GM12878 (cell line): ENCODE data around the gene UBE2O. TPM values are rescaled to one million over a fixed set of nuclear protein-coding genes. Genes with fewer than 3 reads are reported as not detected.

Experiments
- ATAC-seq: fragments of 200-7000 bp; cut with Tn5 transposase; 3 replicates; pipeline ENCODE4 v1.9.1; 2020; ENCODE audit warnings: mild to moderate bottlenecking, moderate library complexity
- BruUV-seq: library from RNA; stranded (reverse); fragments of 400-500 nt; replicated peaks from 2 replicates; lab custom pipeline; 2021; lab: Mats Ljungman, UMichigan
- CTCF ChIA-PET: fragments of 300-600 bp; sonication (Branson Sonifier 250); formaldehyde crosslinking; extraction: SDS; loops from one replicate; lab custom pipeline; 2021; ENCODE audit warnings: inconsistent platforms; lab: Yijun Ruan, JAX
- POLR2A ChIA-PET: fragments of 350-600 bp; formaldehyde crosslinking; extraction: SDS; loops from one replicate; lab custom pipeline; 2021; ENCODE audit warnings: inconsistent platforms; lab: Charles Lee
- RAD21 ChIA-PET: fragments of 300-600 bp; sonication (Branson Sonifier 250); formaldehyde crosslinking; loops from one replicate; lab custom pipeline; 2023; ENCODE audit warnings: antibody characterized with exemption; ENCODE audit not compliant: unreplicated experiment; lab: Charles Lee
- SMC1A ChIA-PET: fragments of 300-600 bp; sonication (Branson Sonifier 250); formaldehyde crosslinking; loops from one replicate; lab custom pipeline; 2023; ENCODE audit not compliant: unreplicated experiment, uncharacterized antibody; lab: Charles Lee
- DNase-seq: peaks from one replicate; pipeline ENCODE4 v3.0.0-alpha.2; 2011; ENCODE audit warnings: low read depth, low spot score
- FAIRE-seq: peaks from 3 replicates; lab custom pipeline; 2011; peaks lifted over from hg19 to GRCh38; lab: Jason Lieb, UNC
- H2AFZ ChIP-seq: 2 replicates; pipeline ENCODE4 v1.6.0; 2011; ENCODE audit warnings: low read depth, low read length, control low read depth; ENCODE audit not compliant: control insufficient read depth
- H3K27ac ChIP-seq: 2 replicates; pipeline ENCODE4 v1.5.1; 2011; ENCODE audit warnings: control low read depth; ENCODE audit not compliant: control insufficient read depth, insufficient read depth
- H3K27me3 ChIP-seq, 2 experiments: replicated peaks in 1 of 2; 2 replicates each; pipeline versions ENCODE4 v1.6.0 to v1.6.1; 2011; ENCODE audit warnings: low read length in 1 of 2; ENCODE audit not compliant: control insufficient read depth in 2 of 2, insufficient read depth in 2 of 2
- H3K36me3 ChIP-seq, 2 experiments: 2 replicates each; pipeline ENCODE4 v1.5.1; 2011; ENCODE audit warnings: low read length in 1 of 2; ENCODE audit not compliant: control insufficient read depth in 2 of 2, insufficient read depth in 2 of 2
- H3K4me1 ChIP-seq: 2 replicates; pipeline ENCODE4 v1.6.1; 2011; ENCODE audit warnings: mild to moderate bottlenecking, low read length, moderate library complexity, mixed read lengths; ENCODE audit not compliant: control insufficient read depth, insufficient read depth
- H3K4me2 ChIP-seq: 2 replicates; pipeline ENCODE4 v1.6.0; 2011; ENCODE audit warnings: control low read depth; ENCODE audit not compliant: control insufficient read depth, insufficient read depth
- H3K4me3 ChIP-seq: fragments of 200-600 bp; sonication (generic); 2 replicates; pipeline ENCODE4 v1.5.1; 2016
- H3K79me2 ChIP-seq: 2 replicates; pipeline ENCODE4 v1.6.0; 2011; ENCODE audit warnings: low read length; ENCODE audit not compliant: control insufficient read depth, insufficient read depth
- H3K9ac ChIP-seq: 2 replicates; pipeline ENCODE4 v1.8.0; 2011; ENCODE audit warnings: low read length, control low read depth, mixed read lengths; ENCODE audit not compliant: control insufficient read depth, insufficient read depth
- H3K9me3 ChIP-seq: replicated peaks from 3 replicates; pipeline ENCODE4 v1.5.1; 2011; ENCODE audit warnings: mild to moderate bottlenecking, low read length; ENCODE audit not compliant: control insufficient read depth, insufficient read depth
- H4K20me1 ChIP-seq: 2 replicates; pipeline ENCODE4 v1.6.0; 2011; ENCODE audit not compliant: control insufficient read depth, insufficient read depth
- BRCA1 ChIP-seq: IDR thresholded peaks from 2 replicates; pipeline ENCODE4 v1.6.1; 2011; ENCODE audit warnings: low read depth, low read length, improper control_type of control experiment
- GATAD2B ChIP-seq: fragments of 450-650 bp; conservative IDR thresholded peaks from 2 replicates; pipeline ENCODE4 v1.6.1; 2017; ENCODE audit warnings: low read depth, mild to moderate bottlenecking, moderate library complexity
- MEF2A ChIP-seq: IDR thresholded peaks from 2 replicates; pipeline ENCODE4 v1.6.1; 2011; ENCODE audit warnings: low read depth, mild to moderate bottlenecking, low read length, moderate library complexity; ENCODE audit not compliant: insufficient read depth
- MXI1 ChIP-seq: fragments of 150-350 bp; IDR thresholded peaks from 2 replicates; pipeline ENCODE4 v1.6.1; 2011; ENCODE audit warnings: low read depth, mild to moderate bottlenecking, inconsistent platforms, low read length, improper control_type of control experiment
- MYC ChIP-seq: IDR thresholded peaks from 2 replicates; pipeline ENCODE4 v1.6.1; 2011; ENCODE audit warnings: mild to moderate bottlenecking, low read length, moderate library complexity, inconsistent platforms; ENCODE audit not compliant: insufficient read depth, insufficient replicate concordance, insufficient read length, severe bottlenecking
- PAX8 ChIP-seq: fragments of 450-650 bp; IDR thresholded peaks from 2 replicates; pipeline ENCODE4 v1.6.1; 2017; ENCODE audit warnings: mild to moderate bottlenecking, moderate library complexity
- RBBP5 ChIP-seq: fragments of 200-600 bp; sonication (generic); conservative IDR thresholded peaks from 2 replicates; pipeline ENCODE4 v1.6.1; 2016
- SREBF1 ChIP-seq: IDR thresholded peaks from 2 replicates; pipeline ENCODE4 v1.6.1; 2012; ENCODE audit warnings: mild to moderate bottlenecking, low read length
- SUPT20H ChIP-seq: IDR thresholded peaks from 2 replicates; pipeline ENCODE4 v1.6.1; 2011; ENCODE audit warnings: low read depth, mild to moderate bottlenecking, low read length, moderate library complexity, borderline replicate concordance; ENCODE audit not compliant: control insufficient read depth
- TCF3 ChIP-seq: IDR thresholded peaks from 2 replicates; pipeline ENCODE4 v1.6.1; 2012; ENCODE audit warnings: low read depth, mild to moderate bottlenecking, low read length, borderline replicate concordance; ENCODE audit not compliant: insufficient read depth
- YY1 ChIP-seq: IDR thresholded peaks from 2 replicates; pipeline ENCODE4 v1.6.1; 2011; ENCODE audit warnings: low read depth, mild to moderate bottlenecking, low read length
- ZNF274 ChIP-seq: IDR thresholded peaks from one replicate; pipeline ENCODE4 v1.8.0; 2011; ENCODE audit not compliant: insufficient read length, insufficient read depth
- ZNF622 ChIP-seq: fragments of 450-650 bp; IDR thresholded peaks from 2 replicates; pipeline ENCODE4 v1.6.1; 2017; ENCODE audit warnings: mild to moderate bottlenecking, inconsistent platforms
- ZSCAN29 ChIP-seq: fragments of 450-650 bp; IDR thresholded peaks from 2 replicates; pipeline ENCODE4 v1.6.1; 2017; ENCODE audit warnings: mild to moderate bottlenecking, moderate library complexity
- WGBS: methylation state at CpG from one replicate; pipeline ENCODE4 v1.1.6; 2016; ENCODE audit warnings: low lambda C conversion rate; ENCODE audit not compliant: insufficient replicate concordance, insufficient coverage; ENCODE audit errors: missing lambda C conversion rate; 5-methylcytosine and 5-hydroxymethylcytosine counted together
- in situ Hi-C: fragments of 300-500 bp; cut with MboI; formaldehyde crosslinking; loops from 9 replicates; pipeline ENCODE4 v1.14.3; 2018; ENCODE audit warnings: mixed read lengths
- intact Hi-C: fragments of 100-400 bp; cut with micrococcal nuclease; formaldehyde crosslinking; loops from one replicate; pipeline ENCODE4 v1.14.2; 2022; ENCODE audit not compliant: unreplicated experiment
- polyA plus RNA-seq, 11 experiments: library from polyadenylated mRNA; depleted of rRNA in 4 of 11; unstranded in 6 of 11; stranded (reverse) in 5 of 11; fragments of >200 nt; fragmentation: Nextera tagmentation in 4 of 11; fragmentation: Illumina TruSeq in 1 of 11; extraction: Ambion mirVana in 4 of 11; extraction: Trizol in 1 of 11; gene quantifications; 1 replicate in 1 of 11; 2 replicates in 10 of 11; pipeline versions ENCODE4 v1.2.1 to v1.2.3, GENCODE V29; 2011 to 2016; ENCODE audit warnings: inconsistent platforms in 2 of 11, missing spikeins in 2 of 11, low read depth in 1 of 11
- total RNA-seq, 4 experiments: library from RNA; depleted of rRNA in 3 of 4; stranded (reverse); fragments of >200 nt in 3 of 4; fragmentation: Illumina TruSeq in 1 of 4; extraction: Trizol in 1 of 4; gene quantifications; 2 replicates each; pipeline versions ENCODE4 v1.2.1 to v1.2.3, GENCODE V29; 2013 to 2021
- TF ChIP-seq, protein P1 (sequence below): fragments of 450-650 bp; formaldehyde crosslinking; IDR thresholded peaks from 2 replicates; pipeline ENCODE4 v1.4.0; 2020; ENCODE audit warnings: mild to moderate bottlenecking, moderate library complexity
- TF ChIP-seq, protein P2 (sequence below): fragments of 450-650 bp; formaldehyde crosslinking; IDR thresholded peaks from 2 replicates; pipeline ENCODE4 v1.5.0; 2022; ENCODE audit warnings: mild to moderate bottlenecking, missing genetic modification characterization

Gene UBE2O
- total and polyA plus RNA-seq, 10 of the 15 experiments (the other 5 are each of a cell fraction or from before 2014, with no cell fraction given): 2.1 to 39.0 (median 14.1) TPM

DNA sequence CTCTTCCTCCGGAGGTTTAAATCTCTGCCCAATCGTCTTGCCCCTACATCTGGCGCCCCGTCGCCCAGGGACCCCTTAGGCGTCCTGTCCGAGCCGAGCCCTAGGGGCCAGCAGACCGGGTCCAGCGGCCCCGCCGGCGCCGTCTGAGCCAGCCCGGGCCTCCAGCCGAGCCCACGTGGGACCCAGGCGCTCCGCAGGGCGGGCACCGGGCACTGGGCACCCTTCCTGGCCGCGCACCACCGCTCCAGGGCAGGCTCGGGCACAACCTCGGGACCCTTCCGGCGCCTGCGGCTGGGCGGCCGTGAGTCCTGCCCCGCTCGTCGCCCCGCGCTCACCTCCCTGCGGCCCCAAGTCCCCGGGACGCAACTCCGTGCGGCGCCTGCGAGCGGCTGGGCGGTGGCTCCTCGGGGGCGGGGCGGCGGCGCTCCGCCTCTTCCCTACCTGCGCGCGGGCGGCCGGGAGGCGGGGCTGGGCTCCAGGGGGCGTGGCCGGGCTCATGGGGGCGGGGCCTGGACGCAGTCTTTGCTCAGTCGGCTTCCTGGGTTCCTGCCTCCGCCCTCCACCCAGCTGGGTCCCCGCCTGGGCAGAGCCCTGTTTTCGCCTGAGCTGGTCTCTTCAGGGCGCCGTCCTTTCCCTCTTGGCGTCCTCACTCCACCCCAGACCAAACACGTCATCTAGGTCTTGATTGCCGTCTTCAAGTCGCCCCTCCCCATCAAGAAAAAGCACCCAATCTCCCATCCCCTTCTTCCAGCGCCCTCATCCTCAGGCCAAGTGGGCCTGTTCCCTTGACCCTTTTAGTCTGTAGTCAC lies 48.3 kb upstream of the UBE2O start, which contains the start of gene RHBDF2:
Gene RHBDF2, minus strand, starts transcription at position 406 of the 809 bp plus-strand sequence. CDS start 19,899 bp downstream, outside the sequence.
- FAIRE-seq (peak; percentile 31), DNase-seq (peak; percentile 62), ATAC-seq (peak; percentile 83)
- intact Hi-C loops (loop anchor here (1.0 kb wide), 1 partner anchor 19 kb away; no protein-coding TSS in a partner anchor), in situ Hi-C loops (no loop called here)
- Histone ChIP-seq H3K4me3 (peak within 1 kb of the TSS; percentile 96), H3K4me1 (peaks cover 41% of the 10 kb centered on the region), H3K36me3 (no peaks in the 10 kb centered on the region; a peak in 1 of 4 replicates), H3K79me2 (peaks cover 48% of the 10 kb centered on the region), H3K9me3 (no peaks in the 10 kb centered on the region), H3K9ac (peak within 1 kb of the TSS; percentile 81), H2AFZ (peak within 1 kb of the TSS; percentile 85), H3K4me2 (peak within 1 kb of the TSS; percentile 96), H3K27ac (peak within 1 kb of the TSS; percentile 86), H3K27me3 (no peaks in the 10 kb centered on the region), H4K20me1 (no peaks in the 10 kb centered on the region)
- SMC1A ChIA-PET: interaction anchor here (0.7 to 8.7 kb wide), 9 partner anchors 16 to 92 kb away, joined by 3 to 115 read pairs (median 8); partner anchors contain the start of genes AANAT and UBE2O
- CTCF ChIA-PET: interaction anchor here (0.6 to 8.9 kb wide), 14 partner anchors 9 to 116 kb away, joined by 3 to 186 read pairs (median 6); partner anchors contain the start of gene AANAT
- 1% methylated on average over 46 of the region's 72 CpGs for WGBS
- BruUV-seq: TSS peak; percentile 79
- POLR2A ChIA-PET: interaction anchor here (0.5 to 9.0 kb wide), 7 partner anchors 9 to 137 kb away, joined by 3 to 101 read pairs (median 7); partner anchors contain the start of gene AANAT
- RAD21 ChIA-PET: interaction anchor here (1.0 to 5.4 kb wide), 5 partner anchors 8 to 50 kb away, joined by 3 to 34 read pairs (median 9); partner anchors contain the start of gene AANAT
- TF ChIP-seq MEF2A: no peak
- TF ChIP-seq ZNF274: no peak
- no peak for TF ChIP-seq MYC
- TF ChIP-seq BRCA1: no peak
- no peak for TF ChIP-seq RBBP5
- peak; percentile 69; the same call in 1 of the 2 replicates for TF ChIP-seq MXI1
- TF ChIP-seq GATAD2B: peak; percentile 95
- TF ChIP-seq SUPT20H: no peak
- TF ChIP-seq ZNF622: no peak
- TF ChIP-seq, protein P1, sequence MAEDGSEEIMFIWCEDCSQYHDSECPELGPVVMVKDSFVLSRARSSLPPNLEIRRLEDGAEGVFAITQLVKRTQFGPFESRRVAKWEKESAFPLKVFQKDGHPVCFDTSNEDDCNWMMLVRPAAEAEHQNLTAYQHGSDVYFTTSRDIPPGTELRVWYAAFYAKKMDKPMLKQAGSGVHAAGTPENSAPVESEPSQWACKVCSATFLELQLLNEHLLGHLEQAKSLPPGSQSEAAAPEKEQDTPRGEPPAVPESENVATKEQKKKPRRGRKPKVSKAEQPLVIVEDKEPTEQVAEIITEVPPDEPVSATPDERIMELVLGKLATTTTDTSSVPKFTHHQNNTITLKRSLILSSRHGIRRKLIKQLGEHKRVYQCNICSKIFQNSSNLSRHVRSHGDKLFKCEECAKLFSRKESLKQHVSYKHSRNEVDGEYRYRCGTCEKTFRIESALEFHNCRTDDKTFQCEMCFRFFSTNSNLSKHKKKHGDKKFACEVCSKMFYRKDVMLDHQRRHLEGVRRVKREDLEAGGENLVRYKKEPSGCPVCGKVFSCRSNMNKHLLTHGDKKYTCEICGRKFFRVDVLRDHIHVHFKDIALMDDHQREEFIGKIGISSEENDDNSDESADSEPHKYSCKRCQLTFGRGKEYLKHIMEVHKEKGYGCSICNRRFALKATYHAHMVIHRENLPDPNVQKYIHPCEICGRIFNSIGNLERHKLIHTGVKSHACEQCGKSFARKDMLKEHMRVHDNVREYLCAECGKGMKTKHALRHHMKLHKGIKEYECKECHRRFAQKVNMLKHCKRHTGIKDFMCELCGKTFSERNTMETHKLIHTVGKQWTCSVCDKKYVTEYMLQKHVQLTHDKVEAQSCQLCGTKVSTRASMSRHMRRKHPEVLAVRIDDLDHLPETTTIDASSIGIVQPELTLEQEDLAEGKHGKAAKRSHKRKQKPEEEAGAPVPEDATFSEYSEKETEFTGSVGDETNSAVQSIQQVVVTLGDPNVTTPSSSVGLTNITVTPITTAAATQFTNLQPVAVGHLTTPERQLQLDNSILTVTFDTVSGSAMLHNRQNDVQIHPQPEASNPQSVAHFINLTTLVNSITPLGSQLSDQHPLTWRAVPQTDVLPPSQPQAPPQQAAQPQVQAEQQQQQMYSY (CRISPR knock-in tag): no peak
- 0 out of 2 replicates have a peak, but pooled peaks have one; percentile 37 for TF ChIP-seq TCF3
- no peak for TF ChIP-seq PAX8
- TF ChIP-seq, protein P2, sequence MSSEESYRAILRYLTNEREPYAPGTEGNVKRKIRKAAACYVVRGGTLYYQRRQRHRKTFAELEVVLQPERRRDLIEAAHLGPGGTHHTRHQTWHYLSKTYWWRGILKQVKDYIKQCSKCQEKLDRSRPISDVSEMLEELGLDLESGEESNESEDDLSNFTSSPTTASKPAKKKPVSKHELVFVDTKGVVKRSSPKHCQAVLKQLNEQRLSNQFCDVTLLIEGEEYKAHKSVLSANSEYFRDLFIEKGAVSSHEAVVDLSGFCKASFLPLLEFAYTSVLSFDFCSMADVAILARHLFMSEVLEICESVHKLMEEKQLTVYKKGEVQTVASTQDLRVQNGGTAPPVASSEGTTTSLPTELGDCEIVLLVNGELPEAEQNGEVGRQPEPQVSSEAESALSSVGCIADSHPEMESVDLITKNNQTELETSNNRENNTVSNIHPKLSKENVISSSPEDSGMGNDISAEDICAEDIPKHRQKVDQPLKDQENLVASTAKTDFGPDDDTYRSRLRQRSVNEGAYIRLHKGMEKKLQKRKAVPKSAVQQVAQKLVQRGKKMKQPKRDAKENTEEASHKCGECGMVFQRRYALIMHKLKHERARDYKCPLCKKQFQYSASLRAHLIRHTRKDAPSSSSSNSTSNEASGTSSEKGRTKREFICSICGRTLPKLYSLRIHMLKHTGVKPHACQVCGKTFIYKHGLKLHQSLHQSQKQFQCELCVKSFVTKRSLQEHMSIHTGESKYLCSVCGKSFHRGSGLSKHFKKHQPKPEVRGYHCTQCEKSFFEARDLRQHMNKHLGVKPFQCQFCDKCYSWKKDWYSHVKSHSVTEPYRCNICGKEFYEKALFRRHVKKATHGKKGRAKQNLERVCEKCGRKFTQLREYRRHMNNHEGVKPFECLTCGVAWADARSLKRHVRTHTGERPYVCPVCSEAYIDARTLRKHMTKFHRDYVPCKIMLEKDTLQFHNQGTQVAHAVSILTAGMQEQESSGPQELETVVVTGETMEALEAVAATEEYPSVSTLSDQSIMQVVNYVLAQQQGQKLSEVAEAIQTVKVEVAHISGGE: no peak
- TF ChIP-seq ZSCAN29: no peak
- no peak for TF ChIP-seq YY1
- TF ChIP-seq SREBF1: no peak
